Measurements from ENCODE around the gene CTBP2. TPM values are rescaled to one million over a fixed set of nuclear protein-coding genes. Genes with fewer than 3 reads are reported as not detected.

CTBP2 gene
- total RNA-seq, 3 donors from 2014 or later, result 53.1 to 91.2 (median 65.9) TPM

DNA sequence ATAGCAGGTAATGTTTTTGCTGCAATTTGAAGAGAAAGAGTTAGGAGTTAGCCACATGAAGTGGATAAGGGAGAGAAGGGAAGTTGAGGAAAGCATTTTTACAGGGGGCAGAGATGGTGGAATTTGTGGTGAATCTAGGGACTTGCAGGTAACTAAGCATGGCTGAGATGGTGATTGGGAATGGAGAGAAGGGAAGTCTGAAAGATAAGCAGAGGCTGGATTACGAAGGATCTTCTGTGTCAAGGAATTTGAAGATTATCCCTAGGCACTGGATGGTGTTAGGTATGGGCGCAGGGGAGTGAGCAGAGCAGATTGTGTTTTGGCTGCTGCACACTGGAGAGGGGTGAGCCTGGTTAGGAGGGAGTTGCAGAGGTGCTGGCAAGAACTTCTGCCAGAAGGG lies 193.1 kb downstream of the CTBP2 start:
- Histone ChIP-seq H3K4me3 (no peak overlapping the region), H3K36me3 (no peaks in the 10 kb centered on the region), H3K9me3 (no peaks in the 10 kb centered on the region), H3K27me3 (no peaks in the 10 kb centered on the region), H3K4me1 (no peaks in the 10 kb centered on the region), H3K27ac (no peak overlapping the region)
- intact Hi-C loops (cut with DNase I; ENCODE audit: low total_unique reads), result no loop called here
- TF ChIP-seq, protein P1, sequence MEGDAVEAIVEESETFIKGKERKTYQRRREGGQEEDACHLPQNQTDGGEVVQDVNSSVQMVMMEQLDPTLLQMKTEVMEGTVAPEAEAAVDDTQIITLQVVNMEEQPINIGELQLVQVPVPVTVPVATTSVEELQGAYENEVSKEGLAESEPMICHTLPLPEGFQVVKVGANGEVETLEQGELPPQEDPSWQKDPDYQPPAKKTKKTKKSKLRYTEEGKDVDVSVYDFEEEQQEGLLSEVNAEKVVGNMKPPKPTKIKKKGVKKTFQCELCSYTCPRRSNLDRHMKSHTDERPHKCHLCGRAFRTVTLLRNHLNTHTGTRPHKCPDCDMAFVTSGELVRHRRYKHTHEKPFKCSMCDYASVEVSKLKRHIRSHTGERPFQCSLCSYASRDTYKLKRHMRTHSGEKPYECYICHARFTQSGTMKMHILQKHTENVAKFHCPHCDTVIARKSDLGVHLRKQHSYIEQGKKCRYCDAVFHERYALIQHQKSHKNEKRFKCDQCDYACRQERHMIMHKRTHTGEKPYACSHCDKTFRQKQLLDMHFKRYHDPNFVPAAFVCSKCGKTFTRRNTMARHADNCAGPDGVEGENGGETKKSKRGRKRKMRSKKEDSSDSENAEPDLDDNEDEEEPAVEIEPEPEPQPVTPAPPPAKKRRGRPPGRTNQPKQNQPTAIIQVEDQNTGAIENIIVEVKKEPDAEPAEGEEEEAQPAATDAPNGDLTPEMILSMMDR (IDR thresholded peaks at IDR 0.05), result no peak
- TF ChIP-seq POLR2AphosphoS5 (IDR thresholded peaks at IDR 0.05) (no peak), POLR2A (IDR thresholded peaks at IDR 0.05) (no peak)
- DNase-seq (ENCODE audit: low spot score in 2 of 2), result no peak

DNA sequence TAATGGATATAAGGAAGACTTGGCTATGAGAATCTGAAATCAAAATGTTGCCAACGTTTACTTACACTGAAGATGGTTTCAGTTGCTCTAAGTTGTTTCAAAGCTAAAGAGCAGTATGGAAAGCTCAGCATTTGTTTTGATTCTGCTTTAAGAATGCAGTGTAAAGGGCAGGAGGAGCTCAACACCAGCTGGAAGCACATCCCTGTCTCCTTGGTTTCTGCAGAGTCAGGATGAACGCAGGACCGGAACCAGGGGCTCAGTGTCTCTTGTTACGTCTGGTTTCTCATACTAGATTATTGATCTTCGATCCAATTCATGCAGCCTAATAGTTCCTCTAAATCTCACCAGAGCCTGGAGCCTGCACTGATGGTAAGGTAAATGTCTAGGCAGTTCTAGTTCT lies 194.4 kb downstream of the CTBP2 start:
- no peak for DNase-seq (ENCODE audit: low spot score in 2 of 2)
- intact Hi-C loops (cut with DNase I; ENCODE audit: low total_unique reads), result no loop called here
- Histone ChIP-seq H3K27me3 (no peaks in the 10 kb centered on the region), H3K27ac (no peak overlapping the region), H3K4me1 (peaks cover 0 to 4% of the 10 kb centered on the region in 2 donors), H3K36me3 (no peaks in the 10 kb centered on the region), H3K9me3 (no peaks in the 10 kb centered on the region), H3K4me3 (no peak overlapping the region)
- no peak for TF ChIP-seq POLR2AphosphoS5 (IDR thresholded peaks at IDR 0.05)
- no peak for TF ChIP-seq POLR2A (IDR thresholded peaks at IDR 0.05)
- TF ChIP-seq, protein P1 (IDR thresholded peaks at IDR 0.05), result no peak

DNA sequence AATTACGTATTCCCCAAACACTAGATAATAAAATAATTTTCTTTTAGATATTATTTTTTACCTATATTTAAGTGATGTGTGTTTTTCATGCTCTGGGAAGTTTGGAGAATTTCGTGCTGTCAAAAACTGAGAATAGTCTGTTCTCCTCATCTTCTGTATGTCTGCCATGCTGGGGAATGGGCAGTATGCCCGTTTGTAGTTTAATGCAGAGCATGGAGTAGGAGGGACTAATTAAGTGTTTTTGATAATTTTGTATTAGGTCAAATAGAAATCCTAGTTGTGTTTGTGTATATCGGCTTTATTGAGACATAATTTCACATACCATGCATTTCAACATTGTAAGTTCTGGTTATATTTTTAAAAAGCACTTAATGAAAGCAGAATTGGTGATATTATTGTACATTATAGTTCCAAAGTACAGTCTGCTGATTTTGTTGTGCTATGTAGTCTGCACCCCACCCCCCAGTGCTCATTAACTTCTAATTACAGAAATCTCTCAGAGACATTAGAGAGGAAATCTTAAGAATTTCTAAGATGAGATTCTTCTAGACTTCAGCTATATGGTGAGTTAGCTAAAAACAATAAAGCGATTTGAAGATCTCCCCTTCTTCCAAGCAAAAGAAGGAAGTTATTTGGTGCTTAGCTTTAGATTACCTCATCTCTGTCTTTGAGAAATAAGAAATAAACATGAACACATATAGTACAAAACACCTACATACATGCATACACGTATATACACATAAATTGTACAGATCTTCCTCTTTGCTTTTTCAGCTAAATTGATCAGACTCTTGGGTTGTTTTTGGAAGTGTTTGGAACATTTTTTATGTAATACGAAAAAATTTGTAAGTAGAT lies 196.3 kb downstream of the CTBP2 start:
- H3K27ac ChIP-seq, result no peak overlapping the region
- peaks cover 0 to 5% of the 10 kb centered on the region in 2 donors for H3K4me1 ChIP-seq
- DNase-seq (ENCODE audit: low spot score in 2 of 2), result no peak
- no peaks in the 10 kb centered on the region for H3K27me3 ChIP-seq
- no peaks in the 10 kb centered on the region for H3K9me3 ChIP-seq
- no peak overlapping the region for H3K4me3 ChIP-seq
- H3K36me3 ChIP-seq, result no peaks in the 10 kb centered on the region
- intact Hi-C loops (cut with DNase I; ENCODE audit: low total_unique reads), result no loop called here
- TF ChIP-seq POLR2AphosphoS5 (IDR thresholded peaks at IDR 0.05) (no peak), POLR2A (IDR thresholded peaks at IDR 0.05) (no peak)
- TF ChIP-seq, protein P1 (IDR thresholded peaks at IDR 0.05), result no peak

DNA sequence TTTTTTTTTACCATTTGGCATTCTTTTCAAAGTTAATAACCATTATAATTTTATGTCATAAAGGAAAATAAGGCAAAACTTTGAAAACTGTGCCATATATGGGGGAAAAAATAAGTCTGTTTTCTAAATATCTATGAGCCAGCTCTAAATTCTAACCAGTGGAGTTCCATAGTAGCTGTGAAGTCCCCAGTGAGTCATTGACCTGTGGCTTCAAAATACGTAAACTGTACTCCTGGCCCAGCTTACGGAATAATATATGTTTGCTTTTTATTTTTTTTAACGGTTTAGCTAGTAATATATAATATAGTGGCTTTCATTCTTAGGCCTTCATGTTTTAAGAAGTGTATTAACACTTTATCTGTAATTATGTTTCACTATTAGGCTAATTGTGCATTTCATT lies 197.9 kb downstream of the CTBP2 start:
- no peak overlapping the region for H3K27ac ChIP-seq
- no peak for DNase-seq (ENCODE audit: low spot score in 2 of 2)
- no peaks in the 10 kb centered on the region for H3K36me3 ChIP-seq
- peaks cover 0 to 5% of the 10 kb centered on the region in 2 donors for H3K4me1 ChIP-seq
- no peaks in the 10 kb centered on the region for H3K27me3 ChIP-seq
- no peak overlapping the region for H3K4me3 ChIP-seq
- intact Hi-C loops (cut with DNase I; ENCODE audit: low total_unique reads), result no loop called here
- TF ChIP-seq, protein P1 (IDR thresholded peaks at IDR 0.05), result no peak
- TF ChIP-seq POLR2AphosphoS5 (IDR thresholded peaks at IDR 0.05) (no peak), POLR2A (IDR thresholded peaks at IDR 0.05) (no peak)
- H3K9me3 ChIP-seq, result no peaks in the 10 kb centered on the region

DNA sequence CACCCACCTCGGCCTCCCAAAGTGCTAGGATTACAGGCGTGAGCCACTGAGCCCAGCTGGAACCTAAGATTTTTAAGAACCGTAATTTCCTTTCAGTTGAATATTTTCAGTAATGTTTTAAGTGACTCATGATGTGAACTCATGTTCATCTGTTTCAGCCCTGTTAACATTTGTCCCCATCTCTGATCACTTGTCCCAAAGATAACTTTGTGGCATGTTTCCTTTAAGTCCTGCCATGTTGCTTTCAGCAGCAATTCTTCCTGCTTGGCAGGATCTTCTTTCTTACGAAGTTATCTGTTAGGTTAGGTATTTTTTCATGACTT lies 199.2 kb downstream of the CTBP2 start:
- H3K4me3 ChIP-seq, result no peak overlapping the region
- no peaks in the 10 kb centered on the region for H3K27me3 ChIP-seq
- intact Hi-C loops (cut with DNase I; ENCODE audit: low total_unique reads), result no loop called here
- H3K27ac ChIP-seq, result peak overlapping the region; percentile 33 to 48
- no peaks in the 10 kb centered on the region for H3K36me3 ChIP-seq
- no peaks in the 10 kb centered on the region for H3K9me3 ChIP-seq
- no peak for TF ChIP-seq POLR2AphosphoS5 (IDR thresholded peaks at IDR 0.05)
- TF ChIP-seq POLR2A (IDR thresholded peaks at IDR 0.05), result no peak
- TF ChIP-seq, protein P1 (IDR thresholded peaks at IDR 0.05), result no peak
- H3K4me1 ChIP-seq, result peaks cover 0 to 5% of the 10 kb centered on the region in 2 donors
- DNase-seq (ENCODE audit: low spot score in 2 of 2), result no peak

All from breast epithelium (tissue), 4 donors.